Liver (tissue), 9 donors: ENCODE measurements around the gene EIF1B. TPM values are rescaled to one million over a fixed set of nuclear protein-coding genes. Genes with fewer than 3 reads are reported as not detected.

Source experiments
- DNase-seq: peaks from one replicate; pipeline ENCODE4 v3.0.0-alpha.2; 2017; ENCODE audit warnings: low spot score
- H3K27ac ChIP-seq, 2 donors: one replicate each; pipeline ENCODE4 v1.7.0; 2013; ENCODE audit warnings: inconsistent platforms in 2 of 2, low read length in 2 of 2, control low read depth in 1 of 2, low read depth in 1 of 2, mild to moderate bottlenecking in 1 of 2
- H3K27me3 ChIP-seq, 4 donors: one replicate each; pipeline versions ENCODE4 v1.6.1 to v1.7.0; 2013; ENCODE audit warnings: low read length in 3 of 4, inconsistent platforms in 1 of 4, mild to moderate bottlenecking in 1 of 4, moderate library complexity in 1 of 4; ENCODE audit not compliant: control insufficient read depth in 4 of 4, insufficient read depth in 4 of 4
- H3K36me3 ChIP-seq, 4 donors: one replicate each; pipeline versions ENCODE4 v1.6.1 to v1.7.0; 2013; ENCODE audit warnings: low read length in 3 of 4, mild to moderate bottlenecking in 3 of 4, low read depth in 1 of 4, moderate library complexity in 1 of 4; ENCODE audit not compliant: control insufficient read depth in 4 of 4, insufficient read depth in 3 of 4
- H3K4me1 ChIP-seq, 4 donors: one replicate each; pipeline versions ENCODE4 v1.6.1 to v1.7.0; 2013; ENCODE audit warnings: low read length in 3 of 4, mild to moderate bottlenecking in 3 of 4, moderate library complexity in 1 of 4; ENCODE audit not compliant: control insufficient read depth in 4 of 4, insufficient read depth in 4 of 4
- H3K4me3 ChIP-seq, 3 donors: one replicate each; pipeline versions ENCODE4 v1.6.1 to v1.7.0; 2013; ENCODE audit warnings: low read length in 3 of 3, control low read depth in 1 of 3, low read depth in 1 of 3, mild to moderate bottlenecking in 1 of 3
- H3K9ac ChIP-seq, 2 donors: one replicate each; pipeline ENCODE4 v1.7.0; 2013; ENCODE audit warnings: low read length in 2 of 2, mild to moderate bottlenecking in 2 of 2, moderate library complexity in 2 of 2, control low read depth in 1 of 2, low read depth in 1 of 2
- H3K9me3 ChIP-seq, 4 donors: one replicate each; pipeline versions ENCODE4 v1.6.1 to v1.7.0; 2013; ENCODE audit warnings: low read length in 3 of 4; ENCODE audit not compliant: control insufficient read depth in 4 of 4
- ATF3 ChIP-seq: IDR thresholded peaks from 2 replicates; pipeline ENCODE4 v1.6.1; 2016; ENCODE audit warnings: antibody characterized with exemption
- CTCF ChIP-seq: fragments of 150-350 bp; IDR thresholded peaks from 2 replicates; pipeline ENCODE4 v1.5.1; 2017; ENCODE audit warnings: improper control_type of control experiment, low read depth, low read length; ENCODE audit not compliant: missing input control
- EGR1 ChIP-seq, 2 donors: IDR thresholded peaks; 2 replicates each; pipeline ENCODE4 v1.6.1; 2016 to 2018; ENCODE audit warnings: antibody characterized with exemption in 2 of 2, low read depth in 2 of 2
- FOXA1 ChIP-seq: IDR thresholded peaks from 2 replicates; pipeline ENCODE4 v1.6.1; 2016; ENCODE audit warnings: antibody characterized with exemption
- FOXA2 ChIP-seq: IDR thresholded peaks from 2 replicates; pipeline ENCODE4 v1.6.1; 2016; ENCODE audit warnings: antibody characterized with exemption
- GABPA ChIP-seq, 2 donors: IDR thresholded peaks in 1 of 2; conservative IDR thresholded peaks in 1 of 2; 2 replicates each; pipeline ENCODE4 v1.6.1; 2016; ENCODE audit warnings: antibody characterized with exemption in 2 of 2, mild to moderate bottlenecking in 1 of 2, moderate library complexity in 1 of 2
- HNF4A ChIP-seq, 2 donors: conservative IDR thresholded peaks; 2 replicates each; pipeline ENCODE4 v1.6.1; 2016; ENCODE audit warnings: antibody characterized with exemption in 2 of 2, mild to moderate bottlenecking in 2 of 2
- HNF4G ChIP-seq: IDR thresholded peaks from 2 replicates; pipeline ENCODE4 v1.6.1; 2016; ENCODE audit warnings: antibody characterized with exemption
- JUND ChIP-seq, 2 donors: IDR thresholded peaks; 2 replicates each; pipeline ENCODE4 v1.6.1; 2016; ENCODE audit warnings: antibody characterized with exemption in 2 of 2
- MAX ChIP-seq: IDR thresholded peaks from 2 replicates; pipeline ENCODE4 v1.6.1; 2016; ENCODE audit warnings: antibody characterized with exemption
- NR2F2 ChIP-seq: IDR thresholded peaks from 2 replicates; pipeline ENCODE4 v1.6.1; 2016; ENCODE audit warnings: antibody characterized with exemption
- RAD21 ChIP-seq, 2 donors: IDR thresholded peaks; 2 replicates each; pipeline ENCODE4 v1.6.1; 2016; ENCODE audit warnings: antibody characterized with exemption in 2 of 2, mild to moderate bottlenecking in 2 of 2
- REST ChIP-seq: IDR thresholded peaks from 2 replicates; pipeline ENCODE4 v1.6.1; 2016; ENCODE audit warnings: antibody characterized with exemption, mild to moderate bottlenecking
- SP1 ChIP-seq: IDR thresholded peaks from 2 replicates; pipeline ENCODE4 v1.6.1; 2018; ENCODE audit warnings: antibody characterized with exemption, mild to moderate bottlenecking
- TAF1 ChIP-seq: conservative IDR thresholded peaks from 2 replicates; pipeline ENCODE4 v1.6.1; 2016; ENCODE audit warnings: antibody characterized with exemption, mild to moderate bottlenecking
- YY1 ChIP-seq: IDR thresholded peaks from 2 replicates; pipeline ENCODE4 v1.6.1; 2016; ENCODE audit warnings: antibody characterized with exemption, mild to moderate bottlenecking
- ZBTB33 ChIP-seq: IDR thresholded peaks from 2 replicates; pipeline ENCODE4 v1.6.1; 2016; ENCODE audit warnings: antibody characterized with exemption
- WGBS: extraction: QIAGEN DNeasy Blood & Tissue Kit; methylation state at CpG from one replicate; pipeline ENCODE4 v1.1.7; 2013; 5-methylcytosine and 5-hydroxymethylcytosine counted together
- polyA plus RNA-seq, 2 donors: library from polyadenylated mRNA; stranded (reverse) in 1 of 2; unstranded in 1 of 2; fragments of 200-250 nt in 1 of 2; fragments of >200 nt in 1 of 2; fragmentation: Nextera tagmentation in 1 of 2; extraction: Ambion mirVana in 1 of 2; gene quantifications; one replicate each; pipeline versions ENCODE4 v1.2.1 to v1.2.3, GENCODE V29; 2013 to 2015
- total RNA-seq, 2 donors: library from RNA; depleted of rRNA; stranded (reverse); fragments of >200 nt; gene quantifications; one replicate each; pipeline ENCODE4 v1.2.3, GENCODE V29; 2014
- donor health status: healthy.
- donor health status: healthy.
- donor health status: healthy.
- donor health status: healthy.
- donor health status: healthy.

Gene EIF1B
- total and polyA plus RNA-seq, 4 donors: 10.9 to 33.8 (median 27.8) TPM

GRCh38 chr3:40298075-40298474 is 11.4 kb upstream of the EIF1B start:
- no peaks in the 10 kb centered on the region for H3K9me3 ChIP-seq
- H3K4me1 ChIP-seq: no peaks in the 10 kb centered on the region
- DNase-seq: no peak
- H3K9ac ChIP-seq: no peak overlapping the region
- H3K27me3 ChIP-seq: no peaks in the 10 kb centered on the region
- H3K27ac ChIP-seq: no peak overlapping the region
- WGBS: 96% methylated on average over 2 of the region's 2 CpGs
- H3K4me3 ChIP-seq: no peak overlapping the region
- no peak for TF ChIP-seq TAF1
- TF ChIP-seq ZBTB33: no peak
- TF ChIP-seq MAX: no peak
- TF ChIP-seq EGR1 (IDR thresholded peaks at IDR 0.05; ENCODE audit: low read depth in 2 of 2): no peak
- no peak for TF ChIP-seq FOXA2
- TF ChIP-seq CTCF: no peak
- H3K36me3 ChIP-seq: peaks cover 0 to 10% (median 3%) of the 10 kb centered on the region in 4 donors

- Histone ChIP-seq H3K27me3 (no peaks in the 10 kb centered on the region), H3K36me3 (peaks cover 0 to 10% (median 3%) of the 10 kb centered on the region in 4 donors), H3K4me1 (no peaks in the 10 kb centered on the region), H3K9ac (no peak overlapping the region), H3K4me3 (no peak overlapping the region), H3K9me3 (no peaks in the 10 kb centered on the region), H3K27ac (peak overlapping the region; percentile 9 to 61)
- TF ChIP-seq GABPA (IDR thresholded peaks at IDR 0.05 in 1 of 2, conservative IDR thresholded peaks at IDR 0.05 in 1 of 2): no peak
- TF ChIP-seq ATF3: no peak
- no peak for TF ChIP-seq YY1
- no peak for TF ChIP-seq FOXA1
- no peak for TF ChIP-seq HNF4G
- TF ChIP-seq EGR1 (IDR thresholded peaks at IDR 0.05; ENCODE audit: low read depth in 2 of 2): no peak
- TF ChIP-seq REST: no peak
- no peak for TF ChIP-seq NR2F2
- TF ChIP-seq CTCF: no peak
- TF ChIP-seq RAD21 (IDR thresholded peaks at IDR 0.05): no peak
- TF ChIP-seq HNF4A (conservative IDR thresholded peaks at IDR 0.05): no peak
- no peak for TF ChIP-seq ZBTB33
- TF ChIP-seq JUND (IDR thresholded peaks at IDR 0.05): no peak
- no peak for TF ChIP-seq MAX
- TF ChIP-seq SP1: no peak
- DNase-seq: no peak
- WGBS: 90% methylated on average over 5 of the region's 5 CpGs
These were observed 10.3 kb upstream of the EIF1B start for GRCh38 chr3:40299130-40299720.
